Activated B cell treated with CpG ODN at 0.5 μM for 24 hours (primary cell): ENCODE measurements around the gene PIGA. TPM values are rescaled to one million over a fixed set of nuclear protein-coding genes. Genes with fewer than 3 reads are reported as not detected.

Experiments used
- ATAC-seq: fragments of 200-7000 bp; cut with Tn5 transposase; one replicate; pipeline ENCODE4 v1.10.0; 2021; ENCODE audit warnings: low read depth, mild to moderate bottlenecking, moderate library complexity
- CTCF ChIA-PET: fragments of 350-600 bp; sonication (Branson Sonifier 250); formaldehyde crosslinking; loops from one replicate; lab custom pipeline; 2021; ENCODE audit warnings: antibody characterized with exemption; lab: Charles Lee
- POLR2A ChIA-PET: fragments of 350-600 bp; sonication (Branson Sonifier 250); formaldehyde crosslinking; loops from one replicate; lab custom pipeline; 2021; ENCODE audit warnings: antibody characterized with exemption; lab: Charles Lee
- DNase-seq: peaks from one replicate; pipeline ENCODE4 v3.0.0; 2022
- H3K27ac Mint-ChIP-seq: one replicate; pipeline ENCODE4 v1.8.0; 2020; ENCODE audit warnings: mixed read lengths
- H3K27me3 Mint-ChIP-seq: one replicate; pipeline ENCODE4 v1.8.0; 2021; ENCODE audit warnings: mixed read lengths
- H3K36me3 Mint-ChIP-seq: one replicate; pipeline ENCODE4 v1.8.0; 2021; ENCODE audit warnings: low read depth, mixed read lengths
- H3K4me1 Mint-ChIP-seq: one replicate; pipeline ENCODE4 v1.8.0; 2021; ENCODE audit warnings: mixed read lengths
- H3K4me3 Mint-ChIP-seq: one replicate; pipeline ENCODE4 v1.8.0; 2020; ENCODE audit warnings: mild to moderate bottlenecking, mixed read lengths
- H3K9me3 Mint-ChIP-seq: one replicate; pipeline ENCODE4 v1.8.0; 2020; ENCODE audit warnings: mixed read lengths
- CTCF ChIP-seq: fragments of 200-600 bp; IDR thresholded peaks from one replicate; pipeline ENCODE4 v1.8.0; 2022; ENCODE audit warnings: antibody characterized with exemption, mild to moderate bottlenecking
- intact Hi-C: fragments of 100-400 bp; cut with micrococcal nuclease; formaldehyde crosslinking; loops from one replicate; pipeline ENCODE4 v1.15.1; 2024
- total RNA-seq: library from RNA; stranded (reverse); gene quantifications from 2 replicates; pipeline ENCODE4 v1.2.3, GENCODE V29; 2022

Gene PIGA
- total RNA-seq, 1 donor from 2014 or later = 24.9 TPM

- TF ChIP-seq CTCF = no peak
- DNase-seq = no peak
- no peak for ATAC-seq
- intact Hi-C loops = loop anchor here (2.0 kb wide), 1 partner anchor 169 kb away; no protein-coding TSS in a partner anchor
- Mint-ChIP-seq H3K4me1 (peaks cover 2% of the 10 kb centered on the region), H3K36me3 (no peaks in the 10 kb centered on the region), H3K4me3 (no peak overlapping the region), H3K27me3 (no peaks in the 10 kb centered on the region), H3K9me3 (no peaks in the 10 kb centered on the region), H3K27ac (no peak overlapping the region)
- ChIA-PET POLR2A (no interaction called here), CTCF (interaction anchor here (0.7 to 1.2 kb wide), 4 partner anchors 12 to 167 kb away, joined by 3 to 4 read pairs (median 4); no protein-coding TSS in a partner anchor)
Measured at GRCh38 chrX:15299941-15300851, 35.1 kb downstream of the PIGA start.

GRCh38 chrX:15298780-15299179, 36.5 kb downstream of the PIGA start:
- TF ChIP-seq CTCF = no peak
- POLR2A ChIA-PET = no interaction called here

GRCh38 chrX:15298201-15298600, 37.1 kb downstream of the PIGA start:
- Mint-ChIP-seq H3K27me3 (no peaks in the 10 kb centered on the region), H3K9me3 (no peaks in the 10 kb centered on the region), H3K36me3 (no peaks in the 10 kb centered on the region), H3K4me3 (no peak overlapping the region), H3K27ac (no peak overlapping the region), H3K4me1 (peaks cover 2% of the 10 kb centered on the region)
- ATAC-seq (no peak), DNase-seq (no peak)
- CTCF ChIA-PET = interaction anchor here (0.9 kb wide), 1 partner anchor 169 kb away, joined by 3 read pairs; no protein-coding TSS in a partner anchor
- POLR2A ChIA-PET = no interaction called here
- intact Hi-C loops = no loop called here
- no peak for TF ChIP-seq CTCF

More at GRCh38 chrX:15298780-15299179, 36.5 kb downstream of the PIGA start:
- no peak overlapping the region for H3K4me3 Mint-ChIP-seq
- peaks cover 2% of the 10 kb centered on the region for H3K4me1 Mint-ChIP-seq
- CTCF ChIA-PET = interaction anchor here (0.9 kb wide), 1 partner anchor 168 kb away, joined by 3 read pairs; no protein-coding TSS in a partner anchor
- DNase-seq (no peak), ATAC-seq (no peak)
- no peak overlapping the region for H3K27ac Mint-ChIP-seq
- no peaks in the 10 kb centered on the region for H3K27me3 Mint-ChIP-seq
- no peaks in the 10 kb centered on the region for H3K36me3 Mint-ChIP-seq
- H3K9me3 Mint-ChIP-seq = no peaks in the 10 kb centered on the region
- intact Hi-C loops = no loop called here

- H3K4me3 Mint-ChIP-seq = no peak overlapping the region
- no peaks in the 10 kb centered on the region for H3K27me3 Mint-ChIP-seq
- no peaks in the 10 kb centered on the region for H3K9me3 Mint-ChIP-seq
- no peak for TF ChIP-seq CTCF
- H3K4me1 Mint-ChIP-seq = no peaks in the 10 kb centered on the region
- intact Hi-C loops = no loop called here
- DNase-seq = no peak
- no peak for ATAC-seq
- ChIA-PET CTCF (no interaction called here), POLR2A (no interaction called here)
- H3K27ac Mint-ChIP-seq = no peak overlapping the region
- no peaks in the 10 kb centered on the region for H3K36me3 Mint-ChIP-seq
Measured at GRCh38 chrX:15293451-15293850, 41.9 kb downstream of the PIGA start.

- TF ChIP-seq CTCF = no peak
- DNase-seq (no peak), ATAC-seq (no peak)
- Mint-ChIP-seq H3K4me1 (no peaks in the 10 kb centered on the region), H3K4me3 (no peak overlapping the region), H3K36me3 (no peaks in the 10 kb centered on the region), H3K27me3 (no peaks in the 10 kb centered on the region), H3K27ac (no peak overlapping the region), H3K9me3 (no peaks in the 10 kb centered on the region)
- CTCF ChIA-PET = no interaction called here
- intact Hi-C loops = no loop called here
- POLR2A ChIA-PET = no interaction called here
Measured at GRCh38 chrX:15292861-15293260, 42.5 kb downstream of the PIGA start.
